Glutamatergic neuron (in vitro differentiated cells): ENCODE measurements around the gene LLGL2. TPM values are rescaled to one million over a fixed set of nuclear protein-coding genes. Genes with fewer than 3 reads are reported as not detected.

Source experiments
- DNase-seq: peaks from one replicate; pipeline ENCODE4 v3.0.0; 2022
- H3K27ac Mint-ChIP-seq: one replicate; pipeline ENCODE4 v1.8.0; 2020; ENCODE audit warnings: mild to moderate bottlenecking, mixed read lengths, inconsistent platforms; ENCODE audit not compliant: unreplicated experiment
- H3K27me3 Mint-ChIP-seq: one replicate; pipeline ENCODE4 v1.8.0; 2020; ENCODE audit warnings: mild to moderate bottlenecking, moderate library complexity, mixed read lengths, inconsistent platforms; ENCODE audit not compliant: unreplicated experiment
- H3K36me3 Mint-ChIP-seq: one replicate; pipeline ENCODE4 v1.8.0; 2020; ENCODE audit warnings: mild to moderate bottlenecking, mixed read lengths, inconsistent platforms; ENCODE audit not compliant: unreplicated experiment
- H3K4me1 Mint-ChIP-seq: one replicate; pipeline ENCODE4 v1.8.0; 2020; ENCODE audit warnings: mild to moderate bottlenecking, low read depth, mixed read lengths, inconsistent platforms; ENCODE audit not compliant: unreplicated experiment
- H3K4me3 Mint-ChIP-seq: one replicate; pipeline ENCODE4 v1.8.0; 2020; ENCODE audit warnings: mild to moderate bottlenecking, mixed read lengths, inconsistent platforms; ENCODE audit not compliant: unreplicated experiment
- H3K9me3 Mint-ChIP-seq: one replicate; pipeline ENCODE4 v1.8.0; 2020; ENCODE audit warnings: mild to moderate bottlenecking, moderate library complexity, mixed read lengths, inconsistent platforms; ENCODE audit not compliant: unreplicated experiment
- CTCF ChIP-seq: fragments of 200-600 bp; sonication (generic); IDR thresholded peaks from one replicate; pipeline ENCODE4 v1.5.0; 2021; ENCODE audit not compliant: partially characterized antibody, unreplicated experiment
- total RNA-seq: library from RNA; stranded (reverse); fragmentation: NEBNext Ultra II Directional; extraction: Animal tissue kit (Norgen Biotek cat#: 25700); gene quantifications from one replicate; pipeline ENCODE4 v1.2.1, GENCODE V29; 2021; ENCODE audit not compliant: unreplicated experiment

The LLGL2 gene
- total RNA-seq, 1 donor from 2014 or later, result 4.8 TPM

- Mint-ChIP-seq H3K9me3 (peaks cover 2% of the 10 kb centered on the region), H3K4me1 (peaks cover 3% of the 10 kb centered on the region), H3K27ac (no peak overlapping the region), H3K27me3 (peaks cover 6% of the 10 kb centered on the region), H3K4me3 (peak overlapping the region; percentile 38), H3K36me3 (no peaks in the 10 kb centered on the region)
- no peak for DNase-seq
- no peak for TF ChIP-seq CTCF
These were observed 16.7 kb downstream of the LLGL2 start for GRCh38 chr17:75542229-75542628.

- no peak overlapping the region for H3K4me3 Mint-ChIP-seq
- H3K9me3 Mint-ChIP-seq, result peaks cover 2% of the 10 kb centered on the region
- no peak for DNase-seq
- H3K36me3 Mint-ChIP-seq, result no peaks in the 10 kb centered on the region
- H3K27me3 Mint-ChIP-seq, result peaks cover 6% of the 10 kb centered on the region
- H3K4me1 Mint-ChIP-seq, result peaks cover 3% of the 10 kb centered on the region
- no peak overlapping the region for H3K27ac Mint-ChIP-seq
- TF ChIP-seq CTCF, result no peak
These were observed 17.3 kb downstream of the LLGL2 start for GRCh38 chr17:75542728-75543336.

GRCh38 chr17:75544250-75544649 lies 18.8 kb downstream of the LLGL2 start:
- no peak for TF ChIP-seq CTCF
- Mint-ChIP-seq H3K4me1 (peaks cover 3% of the 10 kb centered on the region), H3K27ac (no peak overlapping the region), H3K9me3 (no peaks in the 10 kb centered on the region), H3K4me3 (no peak overlapping the region), H3K36me3 (no peaks in the 10 kb centered on the region), H3K27me3 (peaks cover 6% of the 10 kb centered on the region)
- DNase-seq, result no peak

GRCh38 chr17:75546181-75546580 lies 20.7 kb downstream of the LLGL2 start:
- H3K9me3 Mint-ChIP-seq, result no peaks in the 10 kb centered on the region
- no peak overlapping the region for H3K27ac Mint-ChIP-seq
- H3K27me3 Mint-ChIP-seq, result peaks cover 6% of the 10 kb centered on the region
- H3K4me3 Mint-ChIP-seq, result no peak overlapping the region
- no peak for DNase-seq
- TF ChIP-seq CTCF, result no peak
- no peaks in the 10 kb centered on the region for H3K36me3 Mint-ChIP-seq
- H3K4me1 Mint-ChIP-seq, result peaks cover 3% of the 10 kb centered on the region

GRCh38 chr17:75547091-75547490 lies 21.6 kb downstream of the LLGL2 start:
- TF ChIP-seq CTCF, result no peak

More at GRCh38 chr17:75547091-75547490, 21.6 kb downstream of the LLGL2 start:
- H3K27me3 Mint-ChIP-seq, result peaks cover 2% of the 10 kb centered on the region
- H3K4me1 Mint-ChIP-seq, result peaks cover 3% of the 10 kb centered on the region
- no peak for DNase-seq
- H3K9me3 Mint-ChIP-seq, result no peaks in the 10 kb centered on the region
- no peaks in the 10 kb centered on the region for H3K36me3 Mint-ChIP-seq
- H3K4me3 Mint-ChIP-seq, result no peak overlapping the region
- no peak overlapping the region for H3K27ac Mint-ChIP-seq
